RWPE2 (cell line): ENCODE data around the gene EZR.

ENCODE experiments used
- ATAC-seq: fragments of 200-7000 bp; cut with Tn5 transposase; 3 replicates; pipeline ENCODE4 v1.9.1; 2021; ENCODE audit warnings: low read depth
- DNase-seq: peaks from one replicate; pipeline ENCODE4 v3.0.0-alpha.2; 2020; ENCODE audit warnings: low spot score
- H3K27ac ChIP-seq: fragments of 450-650 bp; 2 replicates; pipeline ENCODE4 v1.5.1; 2017; ENCODE audit warnings: mild to moderate bottlenecking; ENCODE audit not compliant: poor library complexity, severe bottlenecking
- H3K27me3 ChIP-seq: fragments of 250-450 bp; sonication (Bioruptor Pico); 2 replicates; pipeline ENCODE4 v1.5.1; 2021; ENCODE audit warnings: mild to moderate bottlenecking, moderate library complexity; ENCODE audit not compliant: insufficient read depth, poor library complexity, severe bottlenecking
- H3K36me3 ChIP-seq: fragments of 250-450 bp; sonication (Bioruptor Pico); 2 replicates; pipeline ENCODE4 v1.5.1; 2020; ENCODE audit warnings: low read depth, mild to moderate bottlenecking, moderate library complexity
- H3K4me1 ChIP-seq: fragments of 250-450 bp; sonication (Bioruptor Pico); 2 replicates; pipeline ENCODE4 v1.5.1; 2021; ENCODE audit warnings: mild to moderate bottlenecking, moderate library complexity; ENCODE audit not compliant: insufficient read depth, poor library complexity, severe bottlenecking
- H3K4me3 ChIP-seq: fragments of 250-450 bp; sonication (Bioruptor Pico); 2 replicates; pipeline ENCODE4 v1.5.1; 2021; ENCODE audit warnings: mild to moderate bottlenecking, moderate library complexity; ENCODE audit not compliant: severe bottlenecking
- H3K9me3 ChIP-seq: fragments of 250-450 bp; sonication (Bioruptor Pico); 2 replicates; pipeline ENCODE4 v1.5.1; 2021; ENCODE audit warnings: mild to moderate bottlenecking, moderate library complexity; ENCODE audit not compliant: severe bottlenecking
- CTCF ChIP-seq: fragments of 450-650 bp; IDR thresholded peaks from one replicate; pipeline ENCODE4 v1.5.1; 2017; ENCODE audit warnings: mild to moderate bottlenecking, moderate library complexity; ENCODE audit not compliant: poor library complexity, severe bottlenecking

EZR gene

GRCh38 chr6:158781692-158782373 lies 37.3 kb downstream of the EZR start:
- H3K4me3 ChIP-seq = no peak overlapping the region
- H3K27me3 ChIP-seq = no peaks in the 10 kb centered on the region
- peaks cover 100% of the 10 kb centered on the region for H3K36me3 ChIP-seq
- ATAC-seq (no peak), DNase-seq (no peak)
- TF ChIP-seq CTCF = no peak
- H3K4me1 ChIP-seq = peaks cover 36% of the 10 kb centered on the region
- no peaks in the 10 kb centered on the region for H3K9me3 ChIP-seq
- H3K27ac ChIP-seq = peak overlapping the region; percentile 92

GRCh38 chr6:158780988-158781691 lies 38.0 kb downstream of the EZR start:
- ATAC-seq (peak; percentile 6; the same call in 1 of the 3 replicates), DNase-seq (no peak)
- Histone ChIP-seq H3K4me3 (no peak overlapping the region), H3K36me3 (peaks cover 100% of the 10 kb centered on the region), H3K27me3 (no peaks in the 10 kb centered on the region), H3K4me1 (peaks cover 32% of the 10 kb centered on the region), H3K9me3 (no peaks in the 10 kb centered on the region), H3K27ac (peak overlapping the region; percentile 92)
- no peak for TF ChIP-seq CTCF

GRCh38 chr6:158780246-158780884 lies 38.8 kb downstream of the EZR start:
- Histone ChIP-seq H3K27ac (peak overlapping the region; percentile 92), H3K4me3 (no peak overlapping the region), H3K4me1 (peaks cover 29% of the 10 kb centered on the region), H3K9me3 (no peaks in the 10 kb centered on the region), H3K36me3 (peaks cover 100% of the 10 kb centered on the region), H3K27me3 (no peaks in the 10 kb centered on the region)
- ATAC-seq (no peak), DNase-seq (no peak)
- no peak for TF ChIP-seq CTCF

GRCh38 chr6:158778005-158778527 lies 41.1 kb downstream of the EZR start:
- Histone ChIP-seq H3K36me3 (peaks cover 100% of the 10 kb centered on the region), H3K27me3 (no peaks in the 10 kb centered on the region), H3K4me3 (no peak overlapping the region), H3K27ac (no peak overlapping the region), H3K4me1 (peaks cover 28% of the 10 kb centered on the region), H3K9me3 (no peaks in the 10 kb centered on the region)
- DNase-seq (no peak), ATAC-seq (no peak)
- TF ChIP-seq CTCF = no peak
